HG03342 (cell line): ENCODE data around the gene OAS3.

Experiments used
- ATAC-seq: cut with Tn5 transposase; IDR thresholded peaks from one replicate; pipeline ENCODE4 v1.9.1; 2021; ENCODE audit warnings: mild to moderate bottlenecking, moderate library complexity; ENCODE audit not compliant: unreplicated experiment

The OAS3 gene

DNA sequence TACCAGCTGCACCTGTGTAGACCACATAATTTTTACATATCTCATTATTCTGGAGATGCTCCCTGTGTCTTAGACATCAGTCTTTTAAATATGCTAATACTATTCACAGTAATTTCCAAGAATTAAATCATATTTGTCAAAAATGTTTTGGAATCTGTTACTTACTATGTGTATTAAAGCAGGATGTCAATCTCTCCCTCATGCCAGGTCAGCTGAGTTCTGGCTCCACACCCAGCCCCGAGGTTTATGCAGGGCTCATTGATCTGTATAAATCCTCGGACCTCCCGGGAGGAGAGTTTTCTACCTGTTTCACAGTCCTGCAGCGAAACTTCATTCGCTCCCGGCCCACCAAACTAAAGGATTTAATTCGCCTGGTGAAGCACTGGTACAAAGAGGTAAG, 67.9 kb downstream of the OAS3 start:
- no peak for ATAC-seq

DNA sequence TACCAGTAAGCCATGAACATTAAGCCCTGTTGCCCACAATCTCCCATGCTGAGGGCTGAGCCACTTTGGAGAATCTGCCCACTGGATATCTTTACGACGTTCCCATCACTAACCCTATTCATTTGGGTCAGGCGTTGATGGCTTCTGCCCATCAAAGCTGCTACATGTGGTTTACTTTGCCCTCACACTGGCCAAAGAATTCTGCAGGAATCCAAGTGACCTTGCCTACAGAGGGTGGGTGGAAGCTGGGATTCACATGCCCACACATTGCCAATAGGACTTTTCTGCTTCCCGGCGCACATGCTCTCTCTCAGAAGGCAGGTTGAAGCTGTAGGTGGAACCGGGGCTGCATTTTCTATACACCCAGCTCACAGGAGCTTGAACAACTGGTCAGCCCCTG, 68.4 kb downstream of the OAS3 start:
- no peak for ATAC-seq

DNA sequence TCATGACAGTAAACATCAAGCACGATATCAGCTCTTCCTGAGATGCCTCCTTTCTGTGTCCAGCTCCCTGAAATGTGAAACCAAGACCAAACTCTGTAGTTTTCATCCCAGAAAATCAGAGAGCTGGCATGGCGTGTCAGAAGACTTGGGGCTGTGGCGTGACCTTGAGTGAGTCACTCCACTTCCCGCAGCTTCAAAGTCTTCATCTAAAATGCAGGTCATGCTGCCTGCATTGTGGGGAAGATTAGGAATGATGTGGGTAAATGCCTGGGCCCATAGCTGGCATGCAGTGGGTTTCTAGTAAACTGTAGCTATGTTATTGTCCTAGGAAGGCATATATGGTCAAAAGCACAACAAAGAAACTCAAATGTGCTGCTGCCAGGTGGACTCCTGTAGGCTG, 68.9 kb downstream of the OAS3 start:
- ATAC-seq, result no peak

DNA sequence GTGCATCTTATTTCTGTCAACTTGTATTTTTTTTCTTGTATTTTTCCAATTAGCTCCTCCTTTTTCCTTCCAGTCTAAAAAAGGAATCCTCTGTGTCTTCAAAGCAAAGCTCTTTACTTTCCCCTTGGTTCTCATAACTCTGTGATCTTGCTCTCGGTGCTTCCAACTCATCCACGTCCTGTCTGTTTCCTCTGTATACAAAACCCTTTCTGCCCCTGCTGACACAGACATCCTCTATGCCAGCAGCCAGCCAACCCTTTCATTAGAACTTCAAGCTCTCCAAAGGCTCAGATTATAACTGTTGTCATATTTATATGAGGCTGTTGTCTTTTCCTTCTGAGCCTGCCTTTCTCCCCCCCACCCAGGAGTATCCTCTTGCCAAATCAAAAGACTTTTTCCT, 72.4 kb downstream of the OAS3 start:
- no peak for ATAC-seq

DNA sequence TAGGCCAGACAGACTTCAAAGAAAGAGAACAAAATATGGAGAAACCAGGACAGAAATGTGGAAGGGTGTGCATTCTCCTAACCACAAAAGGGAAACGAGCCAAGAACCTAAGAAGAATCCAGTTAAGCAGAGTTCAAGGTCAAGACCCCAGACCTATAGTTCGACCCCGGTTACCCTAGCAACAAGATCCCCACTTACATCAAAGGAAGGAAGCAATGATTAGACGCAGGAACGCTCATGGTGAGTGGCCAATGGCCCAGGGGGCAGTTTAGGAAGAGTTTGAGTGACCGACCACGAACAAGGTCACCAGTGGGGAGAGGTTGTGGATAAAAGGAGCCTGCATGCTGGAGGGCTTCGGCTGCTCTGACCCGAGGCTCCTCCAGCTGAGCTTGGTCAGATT, 76.3 kb downstream of the OAS3 start:
- ATAC-seq, result no peak

DNA sequence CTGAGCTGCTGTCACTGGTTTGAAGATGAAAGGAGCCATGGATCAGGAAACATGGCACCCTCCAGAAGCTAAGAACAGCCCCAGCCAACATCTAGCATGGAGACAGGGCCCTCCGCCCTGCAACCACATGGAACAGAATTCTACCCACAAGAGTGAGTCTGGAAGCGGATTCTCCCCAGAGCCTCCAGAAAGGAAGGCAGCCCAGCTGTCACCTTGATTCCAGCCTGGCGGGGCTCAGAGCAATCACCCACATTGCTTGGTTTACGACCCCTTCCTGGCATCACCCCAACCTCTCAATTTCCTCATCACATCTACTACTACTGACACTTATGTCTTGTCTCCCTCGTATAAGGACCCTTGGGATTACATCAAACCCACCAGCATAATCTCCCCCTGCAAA, 78.5 kb downstream of the OAS3 start:
- ATAC-seq, result no peak

DNA sequence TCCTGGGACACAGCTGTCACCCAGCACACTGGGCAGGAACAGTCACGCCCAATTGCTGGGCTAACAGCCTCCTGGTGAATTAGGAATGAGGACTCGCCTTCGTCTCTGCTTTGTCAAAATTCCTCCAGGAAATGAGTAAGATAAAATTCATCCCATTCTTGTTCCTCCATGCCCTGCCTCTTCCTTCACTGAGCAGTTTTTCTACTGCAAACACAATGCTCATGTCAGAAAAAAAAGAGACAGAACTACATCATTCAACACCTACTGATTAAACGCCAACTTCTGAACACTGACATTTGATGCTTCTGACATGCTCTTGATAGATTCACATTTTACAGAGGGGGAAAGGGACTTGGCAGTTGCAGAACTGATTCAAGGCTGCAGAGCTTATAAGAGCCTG, 80.8 kb downstream of the OAS3 start:
- no peak for ATAC-seq

DNA sequence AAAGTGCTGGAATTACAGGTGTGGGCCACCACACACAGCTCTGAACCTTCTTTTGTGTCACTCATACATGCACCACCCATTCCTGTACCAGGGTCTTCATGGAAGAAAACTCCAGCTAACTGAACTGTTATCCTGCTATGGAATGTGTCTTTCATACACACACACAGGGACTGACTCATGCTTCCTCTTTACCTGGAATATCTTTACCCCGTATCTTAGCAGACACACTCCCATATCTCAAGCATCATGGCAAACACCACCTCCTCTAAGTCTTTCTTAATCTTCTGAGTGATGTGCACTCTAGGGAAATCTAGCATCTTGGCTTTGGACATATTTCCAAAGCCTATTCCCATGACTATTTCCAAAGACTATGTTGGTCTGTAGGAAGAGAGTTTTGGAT, 83.2 kb downstream of the OAS3 start:
- no peak for ATAC-seq
